Measurements from ENCODE around the gene KLF15.

DNA sequence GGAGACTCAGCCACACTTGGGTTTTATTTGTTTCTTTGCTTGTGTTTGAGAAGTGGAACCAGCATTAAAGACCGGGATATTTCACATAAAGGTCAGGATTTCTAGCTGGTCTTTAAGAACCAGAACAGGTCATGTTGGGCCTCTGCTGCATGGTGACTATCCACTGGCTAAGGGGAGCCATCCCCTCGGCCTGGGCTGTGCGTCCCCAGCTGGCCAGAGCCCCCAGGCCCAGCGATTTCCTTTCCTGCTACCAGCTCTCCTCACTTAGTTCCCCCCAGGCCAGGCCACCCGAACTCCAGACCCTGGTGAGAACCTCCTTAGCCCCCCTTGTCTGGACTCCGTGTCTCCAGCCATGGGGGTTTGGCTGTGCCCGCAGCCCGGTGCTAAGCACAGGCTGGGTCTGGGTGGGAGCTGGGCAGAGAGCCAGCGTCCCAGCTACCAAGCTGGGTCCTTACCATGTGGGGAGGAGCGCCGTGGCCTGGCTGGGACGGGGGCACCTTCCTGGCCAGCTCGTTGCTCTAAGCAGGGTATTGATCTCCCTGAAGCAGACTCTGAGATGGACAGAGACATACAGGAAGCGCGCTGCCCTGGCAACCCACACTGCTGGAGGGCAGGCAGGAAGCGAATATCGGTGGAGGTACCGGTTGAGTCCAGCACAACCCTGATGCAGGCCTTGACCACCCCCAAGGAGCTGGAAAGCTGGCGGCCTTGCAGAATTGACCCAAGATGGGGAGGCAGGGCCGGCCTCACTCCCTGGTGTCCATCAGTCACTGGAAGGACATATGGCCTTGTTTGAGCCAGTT, 49.4 kb downstream of the KLF15 start:
- TF ChIP-seq, protein P1, sequence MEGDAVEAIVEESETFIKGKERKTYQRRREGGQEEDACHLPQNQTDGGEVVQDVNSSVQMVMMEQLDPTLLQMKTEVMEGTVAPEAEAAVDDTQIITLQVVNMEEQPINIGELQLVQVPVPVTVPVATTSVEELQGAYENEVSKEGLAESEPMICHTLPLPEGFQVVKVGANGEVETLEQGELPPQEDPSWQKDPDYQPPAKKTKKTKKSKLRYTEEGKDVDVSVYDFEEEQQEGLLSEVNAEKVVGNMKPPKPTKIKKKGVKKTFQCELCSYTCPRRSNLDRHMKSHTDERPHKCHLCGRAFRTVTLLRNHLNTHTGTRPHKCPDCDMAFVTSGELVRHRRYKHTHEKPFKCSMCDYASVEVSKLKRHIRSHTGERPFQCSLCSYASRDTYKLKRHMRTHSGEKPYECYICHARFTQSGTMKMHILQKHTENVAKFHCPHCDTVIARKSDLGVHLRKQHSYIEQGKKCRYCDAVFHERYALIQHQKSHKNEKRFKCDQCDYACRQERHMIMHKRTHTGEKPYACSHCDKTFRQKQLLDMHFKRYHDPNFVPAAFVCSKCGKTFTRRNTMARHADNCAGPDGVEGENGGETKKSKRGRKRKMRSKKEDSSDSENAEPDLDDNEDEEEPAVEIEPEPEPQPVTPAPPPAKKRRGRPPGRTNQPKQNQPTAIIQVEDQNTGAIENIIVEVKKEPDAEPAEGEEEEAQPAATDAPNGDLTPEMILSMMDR (conservative IDR thresholded peaks at IDR 0.05; ENCODE audit: low read depth, low read length): no peak
- TF ChIP-seq EZH2 (IDR thresholded peaks at IDR 0.05; ENCODE audit: borderline replicate concordance, low read depth, low read length, poor library complexity, severe bottlenecking): no peak

Measured in A673 (cell line).